AG10803 (cell line): ENCODE results near the gene PPP1R1B.

ENCODE experiments used
- DNase-seq: peaks from one replicate; pipeline ENCODE4 v3.0.0; 2010; ENCODE audit warnings: low read depth
- H3K4me3 ChIP-seq: 2 replicates; pipeline ENCODE4 v1.5.1; 2011; ENCODE audit warnings: mild to moderate bottlenecking, low read length, control low read depth
- TF ChIP-seq, protein P1 (sequence below): conservative IDR thresholded peaks from 2 replicates; pipeline ENCODE4 v1.5.1; 2011; ENCODE audit warnings: mild to moderate bottlenecking, low read length, control low read depth, inconsistent platforms

Gene PPP1R1B

DNA sequence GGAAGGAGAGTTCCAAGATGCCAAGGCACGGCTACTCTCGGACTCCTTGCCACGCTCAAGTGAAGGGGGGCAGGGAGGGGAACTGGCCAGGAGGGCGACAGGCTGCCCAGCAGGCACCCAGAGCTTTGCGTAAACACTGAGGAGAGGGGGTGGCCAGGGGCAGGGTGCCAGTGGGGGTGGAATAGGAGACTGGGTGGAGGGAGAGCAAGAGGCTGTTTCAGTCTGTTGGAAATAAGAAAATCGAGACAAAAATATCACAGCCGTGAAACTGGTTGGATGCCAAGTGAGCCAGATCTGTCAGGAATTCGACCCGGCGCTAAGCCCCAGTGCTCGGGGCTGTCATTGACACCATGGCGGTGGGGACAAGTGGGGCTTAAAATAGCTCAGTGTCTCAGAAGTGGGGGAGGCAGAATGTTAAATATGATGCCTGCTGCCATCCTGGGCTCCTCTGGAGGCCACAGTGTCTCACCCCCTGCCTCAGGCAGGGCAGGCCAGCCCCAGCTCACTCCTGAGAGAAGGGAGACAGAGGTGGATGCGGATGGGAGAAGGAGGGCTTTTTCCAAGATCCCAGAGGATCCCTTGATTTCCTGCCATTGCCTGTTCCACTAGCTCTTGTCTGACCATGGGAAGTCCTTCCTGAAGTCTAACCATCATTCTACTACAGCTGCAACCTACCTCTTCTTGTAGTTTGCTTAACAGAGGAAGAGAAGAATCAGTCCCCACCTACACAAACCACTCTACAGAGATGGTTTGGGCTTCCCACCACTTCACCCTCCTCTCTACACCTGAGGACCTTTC, 51.0 kb downstream of the PPP1R1B start:
- no peak overlapping the region for H3K4me3 ChIP-seq
- no peak for DNase-seq
- TF ChIP-seq, protein P1, sequence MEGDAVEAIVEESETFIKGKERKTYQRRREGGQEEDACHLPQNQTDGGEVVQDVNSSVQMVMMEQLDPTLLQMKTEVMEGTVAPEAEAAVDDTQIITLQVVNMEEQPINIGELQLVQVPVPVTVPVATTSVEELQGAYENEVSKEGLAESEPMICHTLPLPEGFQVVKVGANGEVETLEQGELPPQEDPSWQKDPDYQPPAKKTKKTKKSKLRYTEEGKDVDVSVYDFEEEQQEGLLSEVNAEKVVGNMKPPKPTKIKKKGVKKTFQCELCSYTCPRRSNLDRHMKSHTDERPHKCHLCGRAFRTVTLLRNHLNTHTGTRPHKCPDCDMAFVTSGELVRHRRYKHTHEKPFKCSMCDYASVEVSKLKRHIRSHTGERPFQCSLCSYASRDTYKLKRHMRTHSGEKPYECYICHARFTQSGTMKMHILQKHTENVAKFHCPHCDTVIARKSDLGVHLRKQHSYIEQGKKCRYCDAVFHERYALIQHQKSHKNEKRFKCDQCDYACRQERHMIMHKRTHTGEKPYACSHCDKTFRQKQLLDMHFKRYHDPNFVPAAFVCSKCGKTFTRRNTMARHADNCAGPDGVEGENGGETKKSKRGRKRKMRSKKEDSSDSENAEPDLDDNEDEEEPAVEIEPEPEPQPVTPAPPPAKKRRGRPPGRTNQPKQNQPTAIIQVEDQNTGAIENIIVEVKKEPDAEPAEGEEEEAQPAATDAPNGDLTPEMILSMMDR = no peak

DNA sequence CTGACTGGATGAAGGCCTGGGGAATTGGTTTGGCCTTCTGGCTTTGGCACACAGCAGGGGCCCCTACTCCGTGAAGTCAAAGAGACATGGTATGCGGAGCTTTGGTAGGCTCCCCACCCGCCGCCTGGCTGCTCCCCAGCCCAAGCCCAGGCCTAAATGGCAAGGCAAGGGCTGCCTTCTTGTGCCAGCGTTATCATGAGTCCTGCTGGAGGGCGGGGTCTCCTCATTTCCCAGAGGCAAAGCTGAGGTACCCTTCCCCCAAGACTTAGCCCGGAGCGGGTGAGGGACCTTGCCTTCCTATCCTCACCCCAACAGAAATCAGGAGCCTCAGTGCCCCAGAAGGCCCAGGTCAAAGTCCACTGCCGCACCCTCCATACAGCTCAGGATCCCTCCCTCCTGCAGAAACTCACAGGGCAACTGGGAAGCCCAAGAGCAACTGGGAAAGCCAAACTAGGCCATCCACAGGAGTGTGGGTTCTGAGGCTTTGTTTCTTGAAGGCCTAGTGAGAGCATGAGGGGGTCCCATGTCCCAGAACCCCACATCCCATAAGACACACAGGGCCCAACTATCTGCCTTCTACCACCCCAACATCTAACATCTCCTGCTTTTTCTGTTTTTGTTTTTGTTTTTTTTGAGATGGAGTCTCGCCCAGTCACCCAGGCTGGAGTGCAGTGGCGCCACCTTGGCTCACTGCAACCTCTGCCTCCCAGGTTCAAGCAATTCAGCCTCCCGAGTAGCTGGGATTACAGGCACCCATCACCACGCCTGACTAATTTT, 51.8 kb downstream of the PPP1R1B start:
- no peak for DNase-seq
- no peak overlapping the region for H3K4me3 ChIP-seq
- TF ChIP-seq, protein P1 = no peak

DNA sequence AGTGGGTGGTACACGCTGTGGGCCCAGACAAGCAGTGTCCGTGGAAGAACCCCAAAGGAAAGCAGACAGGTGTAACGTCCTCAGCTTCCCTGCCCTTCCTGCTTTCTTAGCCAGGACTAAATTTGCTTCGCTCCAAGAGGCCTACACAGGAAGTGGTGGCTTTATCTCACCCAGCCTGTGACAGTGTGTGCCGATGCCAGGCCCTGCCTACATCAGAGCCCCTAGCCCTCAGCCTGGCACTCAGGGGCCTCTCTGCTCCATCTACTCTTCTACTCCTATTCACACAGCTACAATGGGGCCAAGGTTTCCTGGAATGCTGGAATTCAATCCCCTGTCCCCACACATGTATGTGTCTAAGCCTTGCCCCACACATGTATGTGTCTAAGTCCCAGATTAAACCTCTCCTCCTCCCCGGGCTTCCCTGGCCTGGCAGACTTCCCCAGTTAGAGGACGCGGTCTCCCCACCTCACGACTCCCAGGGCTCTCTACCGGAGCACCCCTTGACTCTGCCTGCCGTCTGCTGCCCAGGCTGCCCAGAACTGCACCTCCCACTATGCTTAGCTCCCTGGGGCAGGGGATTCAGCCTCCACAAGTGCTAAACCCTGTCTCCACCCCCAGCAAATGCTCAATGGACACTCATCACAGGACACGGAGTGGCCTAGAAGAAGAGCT, 52.9 kb downstream of the PPP1R1B start:
- no peak overlapping the region for H3K4me3 ChIP-seq
- TF ChIP-seq, protein P1 = no peak
- no peak for DNase-seq

DNA sequence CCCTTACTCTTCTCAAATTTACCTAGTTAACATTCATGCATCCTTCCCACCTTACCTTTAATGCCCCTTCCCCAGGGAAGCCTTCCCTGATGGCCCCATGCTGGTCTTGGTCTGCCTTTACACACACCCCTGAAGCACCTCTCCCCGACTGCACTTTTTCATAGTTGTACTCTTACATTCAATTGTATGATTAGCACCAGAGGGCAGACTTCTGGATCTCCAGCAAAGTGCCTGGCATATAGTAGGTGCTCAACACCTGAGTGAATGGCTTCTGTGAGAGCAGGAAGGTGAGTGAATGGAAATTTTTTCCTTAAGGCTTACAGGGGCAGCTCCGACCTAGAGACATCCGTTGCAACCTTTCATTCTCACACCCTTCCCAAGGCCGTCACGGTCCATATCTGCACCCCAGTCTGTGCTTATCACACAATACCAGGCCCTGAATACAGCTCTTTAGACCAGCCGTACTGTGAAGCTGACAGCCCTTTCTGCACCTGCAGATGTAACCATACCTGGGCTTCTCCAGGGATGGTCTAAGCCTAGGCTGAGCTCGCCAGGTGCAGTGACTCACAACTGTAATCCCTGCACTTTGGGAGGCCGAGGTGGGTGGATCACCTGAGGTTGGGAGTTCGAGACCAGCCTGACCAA, 56.7 kb downstream of the PPP1R1B start:
- no peak for DNase-seq
- TF ChIP-seq, protein P1 = no peak
- H3K4me3 ChIP-seq = no peak overlapping the region

DNA sequence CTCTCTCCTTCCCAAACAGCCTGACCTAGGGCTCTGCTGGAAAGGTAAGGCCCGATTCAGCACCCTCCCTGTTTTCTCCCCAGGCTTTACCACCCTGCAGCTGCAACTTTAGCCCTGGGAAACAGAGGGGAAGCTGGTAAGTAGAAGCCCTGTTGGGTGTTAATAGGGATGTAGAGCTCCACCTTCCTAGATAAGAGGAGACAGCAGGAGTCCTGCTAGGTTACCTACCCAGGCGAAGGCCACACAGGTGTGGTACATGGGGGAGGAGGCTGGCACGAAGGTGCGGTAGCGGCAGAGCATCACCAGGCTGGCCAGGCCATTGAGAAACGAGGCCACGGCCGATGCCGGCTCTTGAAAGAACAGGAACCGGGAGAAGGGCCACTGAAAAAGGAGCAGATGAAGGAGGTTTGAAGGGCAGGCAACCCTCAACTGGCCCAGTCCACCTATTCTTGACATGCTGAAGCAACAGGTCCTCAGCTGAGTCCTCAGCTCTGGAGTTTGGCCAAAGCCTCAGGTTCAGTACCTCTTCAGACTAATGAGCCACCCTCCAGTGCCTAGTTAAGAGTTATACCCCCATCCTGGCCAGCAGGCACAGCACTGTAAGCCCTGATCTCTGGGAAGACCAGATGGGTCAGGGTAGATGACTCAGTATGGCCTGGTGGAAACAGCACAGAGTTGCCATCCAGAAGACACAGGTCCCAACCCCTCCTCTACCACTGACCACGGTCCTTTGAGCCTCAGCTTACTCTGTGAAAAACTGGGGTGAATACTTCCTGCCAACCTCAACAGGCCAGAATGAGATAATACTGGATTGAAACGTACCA, 57.8 kb downstream of the PPP1R1B start:
- no peak for DNase-seq
- TF ChIP-seq, protein P1 = no peak
- no peak overlapping the region for H3K4me3 ChIP-seq
